HL-60/S4 treated with phorbol 12-myristate 13-acetate at 8.2 ng/mL for 4 days and 3 days (cell line): ENCODE measurements around the gene RALGAPB.
"Not testable (repeated sequence)": the region's sequence is repeated elsewhere in the genome, so short reads cannot be mapped to it uniquely, and the experiment has no call there.

Experiments used
- in situ Hi-C: fragments of 300-500 bp; cut with MboI; formaldehyde crosslinking; loops from 2 replicates; pipeline ENCODE4 v1.15.0; 2022; ENCODE audit warnings: low sequenced_read_pairs

The RALGAPB gene

GRCh38 chr20:38446441-38447209 is 26.0 kb upstream of the RALGAPB start:
- in situ Hi-C loops, result no loop called here

GRCh38 chr20:38447251-38447661 is 25.4 kb upstream of the RALGAPB start:
- in situ Hi-C loops, result no loop called here

- in situ Hi-C loops, result no loop called here
These were observed 24.5 kb upstream of the RALGAPB start for GRCh38 chr20:38447931-38448675.

GRCh38 chr20:38449046-38449445 is 23.6 kb upstream of the RALGAPB start:
- in situ Hi-C loops, result no loop called here

- in situ Hi-C loops, result no loop called here
These were observed 22.1 kb upstream of the RALGAPB start for GRCh38 chr20:38450412-38450975.

GRCh38 chr20:38452880-38453624 is 19.6 kb upstream of the RALGAPB start:
- in situ Hi-C loops, result no loop called here

- in situ Hi-C loops, result no loop called here
These were observed 18.7 kb upstream of the RALGAPB start for GRCh38 chr20:38453941-38454340.

- in situ Hi-C loops, result no loop called here
These were observed 17.8 kb upstream of the RALGAPB start for GRCh38 chr20:38454556-38455473.

GRCh38 chr20:38458314-38458713 is 14.3 kb upstream of the RALGAPB start:
- in situ Hi-C loops, result no loop called here

GRCh38 chr20:38460040-38460623 is 12.5 kb upstream of the RALGAPB start:
- in situ Hi-C loops, result no loop called here

- in situ Hi-C loops, result not testable (repeated sequence)
These were observed 12.0 kb upstream of the RALGAPB start for GRCh38 chr20:38460631-38461030.

GRCh38 chr20:38461167-38461566 is 11.5 kb upstream of the RALGAPB start:
- in situ Hi-C loops, result not testable (repeated sequence)

- in situ Hi-C loops, result not testable (repeated sequence)
These were observed 11.1 kb upstream of the RALGAPB start for GRCh38 chr20:38461569-38461968.

- in situ Hi-C loops, result no loop called here
These were observed 6.5 kb upstream of the RALGAPB start for GRCh38 chr20:38466171-38466570.

- in situ Hi-C loops, result no loop called here
These were observed 5.7 kb upstream of the RALGAPB start for GRCh38 chr20:38466983-38467382.

GRCh38 chr20:38471245-38471644 is 1.4 kb upstream of the RALGAPB start:
- in situ Hi-C loops, result no loop called here

- in situ Hi-C loops, result no loop called here
These were observed 593 bp upstream of the RALGAPB start for GRCh38 chr20:38471987-38472512.

GRCh38 chr20:38473367-38473795 is 738 bp downstream of the RALGAPB start:
- in situ Hi-C loops, result no loop called here

GRCh38 chr20:38477747-38478146 is 5.1 kb downstream of the RALGAPB start:
- in situ Hi-C loops, result no loop called here
